C1 segment of cervical spinal cord (tissue), 14 donors: Measurements from ENCODE around the gene SUGCT.

Source experiments
- DNase-seq, 14 donors: peaks; one replicate each; lab custom pipeline; 2025; lab: John Stamatoyannopoulos, UW

SUGCT gene

GRCh38 chr7:40324914-40325313 is 190.1 kb downstream of the SUGCT start:
- no peak for DNase-seq

GRCh38 chr7:40327113-40327512 is 192.3 kb downstream of the SUGCT start:
- DNase-seq = no peak

DNA sequence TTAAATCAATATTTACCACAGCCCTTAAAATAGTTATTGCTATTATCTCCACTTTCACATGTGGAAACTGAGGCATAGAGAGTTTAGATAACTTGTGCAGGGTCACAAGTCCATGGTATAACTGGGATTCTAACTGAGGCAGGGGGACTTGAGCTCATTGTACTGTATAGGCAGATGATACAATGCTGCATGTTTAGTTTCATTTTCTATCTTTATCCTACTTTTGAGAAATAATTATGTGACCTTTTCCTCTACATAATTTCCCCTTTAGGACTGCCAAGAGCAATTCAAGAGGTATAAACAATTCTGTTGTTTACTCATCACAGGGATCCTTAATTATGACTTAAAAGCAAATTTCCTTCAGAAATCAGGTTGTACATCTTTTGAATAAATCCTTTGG is 193.1 kb downstream of the SUGCT start:
- DNase-seq = no peak

DNA sequence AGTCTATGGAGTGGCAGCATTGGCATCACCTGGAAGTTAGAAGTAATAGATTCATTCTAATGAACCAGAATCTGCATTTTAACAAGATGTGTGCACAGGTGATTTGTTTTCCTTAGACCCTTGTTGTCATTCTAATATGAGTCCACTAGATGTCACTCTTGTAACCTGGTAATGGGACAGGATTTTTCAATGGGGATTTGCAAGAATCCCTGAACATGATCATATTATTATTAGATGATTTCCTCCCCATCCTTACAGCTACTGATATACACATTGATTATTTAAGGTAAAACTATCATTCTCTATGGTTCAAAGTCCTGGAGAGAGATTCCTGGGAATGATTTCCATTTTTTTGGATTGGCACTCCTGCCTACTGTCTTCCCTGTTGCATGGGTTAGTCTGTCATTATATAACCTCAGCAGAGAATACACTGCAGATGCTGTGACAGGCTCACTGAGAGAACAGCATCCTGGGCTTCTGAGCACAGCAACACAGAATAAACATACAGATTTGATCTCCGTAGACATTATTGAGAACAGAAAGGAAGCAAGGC is 194.9 kb downstream of the SUGCT start:
- DNase-seq = peak in 2 of 14 donors; percentile 6 to 88

- peak in 1 of 14 donors; percentile 30 for DNase-seq
These were observed 195.6 kb downstream of the SUGCT start for GRCh38 chr7:40330408-40330807.

DNA sequence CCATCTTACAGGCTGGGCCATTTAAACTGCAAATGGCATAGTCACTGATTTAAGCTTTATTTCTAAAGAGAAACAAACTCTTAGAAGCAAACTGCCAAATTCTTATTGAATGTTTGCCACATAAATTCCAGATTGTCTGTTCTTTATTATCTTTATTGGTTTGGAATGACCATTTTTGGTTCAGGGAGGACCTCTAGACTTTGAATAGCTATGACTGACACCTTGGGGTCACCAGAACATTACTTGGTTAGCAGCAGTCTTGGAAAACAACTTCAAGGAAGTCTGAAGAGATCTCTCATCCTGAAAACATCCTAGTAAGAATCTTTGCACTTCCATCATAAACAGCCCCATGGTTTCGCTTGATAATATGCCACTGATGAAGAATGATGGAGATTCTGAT is 197.1 kb downstream of the SUGCT start:
- no peak for DNase-seq

GRCh38 chr7:40332516-40332915 is 197.7 kb downstream of the SUGCT start:
- no peak for DNase-seq

GRCh38 chr7:40341836-40342235 is 207.0 kb downstream of the SUGCT start:
- DNase-seq = no peak

- no peak for DNase-seq
These were observed 211.7 kb downstream of the SUGCT start for GRCh38 chr7:40346554-40346953.

DNA sequence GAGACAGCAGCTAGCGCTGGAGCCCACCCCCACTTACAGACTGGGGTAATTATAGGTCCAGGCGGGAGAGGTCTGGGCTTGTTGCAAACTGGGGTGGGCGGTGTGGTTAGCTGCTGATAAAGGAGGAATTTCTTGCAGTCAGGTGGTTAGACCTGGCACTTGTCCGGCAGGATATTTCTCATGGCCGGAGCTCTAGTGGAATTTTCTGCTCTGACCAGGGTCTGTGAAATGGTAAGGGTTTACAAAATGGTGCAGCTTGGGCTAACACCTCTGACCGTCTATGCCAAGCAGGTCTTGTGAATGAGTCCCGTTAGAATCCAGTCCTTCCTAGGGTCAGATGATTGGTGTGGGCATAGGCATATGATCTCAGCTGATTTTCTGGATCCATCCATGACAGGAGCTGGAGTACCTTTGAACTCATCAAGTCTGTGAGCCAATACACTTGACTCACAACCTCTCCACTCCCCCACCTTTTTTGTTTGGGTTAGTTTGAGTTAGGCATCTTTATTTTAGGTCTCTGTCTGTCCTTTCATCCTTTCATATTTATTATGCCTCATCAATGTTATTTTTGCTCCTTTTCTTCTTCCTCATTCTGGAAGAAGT is 213.4 kb downstream of the SUGCT start:
- no peak for DNase-seq

DNA sequence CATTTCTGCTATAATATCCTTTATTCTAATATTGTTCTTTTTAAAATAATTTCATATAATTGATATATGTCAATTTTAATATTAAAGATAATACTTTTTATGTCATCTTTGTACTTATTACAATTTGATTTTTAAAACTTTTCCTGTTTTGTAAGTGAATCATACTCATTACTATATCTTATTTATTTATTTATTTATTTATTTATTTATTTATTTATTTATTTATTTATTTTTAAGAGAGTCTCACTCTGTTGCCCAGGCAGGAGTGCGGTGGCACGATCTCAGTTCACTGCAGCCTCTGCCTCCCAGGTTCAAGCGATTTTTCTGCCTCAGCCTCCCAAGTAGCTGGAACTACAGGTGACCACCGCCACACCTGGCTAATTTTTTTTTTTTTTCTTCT is 215.3 kb downstream of the SUGCT start:
- no peak for DNase-seq

DNA sequence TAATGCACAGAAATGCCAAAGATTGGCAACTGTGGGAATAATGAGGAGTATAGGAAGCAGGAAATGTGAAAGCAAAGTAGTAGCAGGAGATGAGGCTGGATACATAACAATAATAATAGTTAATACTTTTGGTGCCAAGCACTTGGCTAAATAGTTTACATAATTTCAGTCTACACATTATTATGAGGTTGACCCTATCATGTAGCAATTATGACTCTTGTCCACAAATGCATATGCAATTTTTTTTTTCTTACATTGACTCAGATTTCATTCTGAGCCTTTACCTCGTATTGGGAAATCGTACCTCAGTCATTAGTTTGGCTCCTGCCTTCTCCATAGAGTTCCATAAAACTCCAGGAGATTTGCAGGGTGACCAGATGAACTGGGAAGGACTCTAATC is 219.9 kb downstream of the SUGCT start:
- no peak for DNase-seq

DNA sequence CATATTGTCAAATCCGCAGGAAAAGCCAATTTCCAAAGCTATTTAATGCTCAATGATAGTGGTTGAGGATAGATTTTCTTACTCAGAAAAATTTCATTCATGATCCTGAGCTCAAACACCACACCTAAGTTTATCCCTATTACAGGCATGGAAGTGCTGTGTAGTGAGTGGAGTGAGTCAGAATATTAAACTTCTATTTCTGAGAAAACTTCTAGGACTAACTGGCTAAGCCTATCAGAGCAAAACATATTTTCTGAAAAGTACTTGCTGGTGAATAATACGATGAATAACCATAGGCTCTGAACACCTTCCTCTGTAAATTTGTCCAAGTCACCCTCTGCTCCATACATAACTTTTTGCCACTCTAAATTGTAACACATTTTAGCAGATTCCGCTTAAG is 221.5 kb downstream of the SUGCT start:
- no peak for DNase-seq

DNA sequence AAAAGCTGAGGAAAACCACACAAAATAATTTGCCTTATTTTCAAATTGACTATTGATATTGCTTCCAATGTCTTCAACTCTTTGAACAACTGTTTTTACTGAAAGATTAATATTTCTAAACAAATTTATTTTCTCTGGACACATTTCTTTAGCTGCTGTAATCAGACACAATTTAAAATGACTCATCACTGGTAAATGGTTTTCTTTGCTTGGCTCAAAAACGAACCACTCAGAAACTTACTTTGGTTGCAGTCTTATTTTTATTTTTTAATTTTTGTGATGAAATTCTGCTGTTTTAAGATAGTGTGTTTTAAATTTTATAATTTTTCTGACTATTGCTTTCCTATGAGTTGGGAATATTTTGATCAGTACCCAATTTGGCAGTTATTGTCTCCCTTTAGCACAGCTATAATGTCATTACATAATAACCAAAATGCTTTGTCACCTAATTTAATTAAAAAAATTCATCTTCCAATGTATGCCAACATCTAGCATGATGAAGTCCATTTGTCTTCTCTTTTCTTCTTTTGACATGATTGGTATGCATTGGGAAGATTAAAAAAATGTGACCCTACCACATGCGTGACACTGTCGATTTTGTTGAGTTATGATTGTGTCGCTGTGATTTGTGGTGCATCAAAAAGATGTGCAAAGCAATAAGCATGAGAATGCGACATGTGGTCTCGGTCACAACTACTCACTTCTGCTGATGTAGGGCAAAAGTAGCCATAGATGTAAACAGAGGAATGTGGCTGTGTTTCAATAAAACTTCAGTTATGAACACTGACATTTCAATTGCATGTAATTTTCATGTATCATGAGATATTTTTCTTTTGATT is 222.3 kb downstream of the SUGCT start:
- DNase-seq = no peak

DNA sequence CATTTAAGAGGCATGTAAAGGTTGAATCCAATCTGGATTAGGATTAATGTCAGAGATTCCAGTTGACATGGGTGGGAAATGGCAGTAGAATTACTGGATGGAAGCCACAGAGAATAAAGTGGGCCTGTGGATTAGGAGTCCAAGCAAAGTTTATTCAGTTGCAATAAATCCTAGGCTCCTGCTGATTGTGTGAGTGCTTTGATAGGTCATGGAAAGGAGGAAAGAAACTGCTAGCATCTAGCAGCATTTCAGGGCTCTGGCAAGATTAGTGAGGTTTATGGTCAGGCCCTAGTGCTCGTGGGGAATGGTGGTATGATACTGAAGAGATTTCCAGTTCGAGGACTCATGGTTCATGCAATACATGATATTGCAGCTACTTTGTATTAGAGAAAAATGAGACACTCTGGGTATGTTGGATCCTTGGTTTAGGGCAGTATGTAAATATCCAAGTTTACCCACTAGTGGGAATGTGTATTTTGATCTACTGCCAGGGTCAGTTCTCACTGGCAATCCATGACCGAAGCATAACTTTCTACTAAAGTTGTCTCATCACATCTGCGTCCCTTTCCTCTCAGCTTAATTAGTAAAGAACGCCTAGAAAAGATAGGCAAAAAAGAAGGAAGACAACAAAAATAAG is 235.0 kb downstream of the SUGCT start:
- no peak for DNase-seq

DNA sequence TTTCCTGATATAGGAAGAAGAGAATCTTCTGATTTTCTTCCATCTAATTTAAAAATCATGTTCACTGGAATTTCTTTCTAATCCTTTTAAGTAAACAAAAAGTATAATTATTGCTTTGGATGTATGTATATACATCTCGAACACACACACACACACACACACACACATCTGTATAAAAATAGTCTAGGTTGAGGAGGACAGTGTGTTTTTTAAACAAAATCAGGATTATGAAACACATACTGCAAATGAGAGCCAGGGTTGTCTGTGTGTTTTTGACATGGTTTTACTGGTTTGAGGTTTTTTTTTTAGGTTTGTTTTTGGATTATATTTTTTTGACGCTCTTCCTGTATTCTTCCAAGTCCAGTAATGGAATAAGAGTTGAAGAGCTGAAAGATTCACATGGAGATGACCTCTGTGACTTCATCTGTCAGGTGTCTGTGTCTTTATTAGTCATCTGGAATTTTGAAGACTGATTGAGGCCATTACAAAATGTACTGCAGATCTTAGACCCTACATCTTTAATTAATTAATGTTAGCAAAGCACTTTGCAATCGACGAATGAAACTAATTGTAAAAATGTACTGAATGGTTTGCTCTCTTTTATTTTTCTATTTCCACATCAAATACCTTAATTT is 237.1 kb downstream of the SUGCT start:
- no peak for DNase-seq

GRCh38 chr7:40374575-40374974 is 239.8 kb downstream of the SUGCT start:
- no peak for DNase-seq

DNA sequence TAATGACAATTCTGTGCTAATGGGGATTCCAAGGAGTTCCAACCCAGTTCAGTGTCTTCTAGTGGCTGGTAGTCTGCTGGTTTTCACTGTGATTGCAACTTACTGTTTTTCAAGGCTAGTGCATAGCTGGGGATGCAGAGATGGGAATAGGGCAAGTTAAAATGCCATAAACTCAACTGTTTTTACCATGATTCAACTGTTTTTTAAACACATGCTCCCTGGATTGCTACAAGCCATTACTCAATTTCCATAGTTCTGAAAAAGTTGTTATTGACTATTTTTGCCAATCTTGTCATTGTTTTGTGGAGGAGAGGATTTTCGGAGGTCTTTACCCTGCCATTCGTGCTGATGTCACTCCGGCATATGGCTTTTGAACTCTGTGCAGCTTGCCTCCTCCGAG is 245.3 kb downstream of the SUGCT start:
- no peak for DNase-seq

DNA sequence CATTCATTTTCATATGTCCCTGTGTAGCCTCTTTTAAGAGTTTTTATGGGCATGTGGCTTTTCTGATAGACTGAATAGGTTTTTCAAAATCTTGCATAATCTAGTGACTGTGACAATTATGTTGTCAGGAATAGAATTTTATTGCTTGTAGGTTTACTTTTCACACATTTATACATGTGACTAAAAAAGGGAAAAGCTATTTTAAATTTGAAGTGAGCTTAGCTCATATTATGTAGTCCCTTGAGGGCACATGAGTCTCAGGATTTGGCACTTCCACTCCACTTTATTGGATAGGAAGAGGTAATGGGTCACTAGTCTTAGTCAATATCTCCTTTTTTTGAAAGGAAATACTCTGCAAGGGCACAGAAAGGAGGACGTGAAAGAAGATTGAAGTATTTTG is 247.3 kb downstream of the SUGCT start:
- DNase-seq = no peak

GRCh38 chr7:40393660-40394059 is 258.9 kb downstream of the SUGCT start:
- no peak for DNase-seq

DNA sequence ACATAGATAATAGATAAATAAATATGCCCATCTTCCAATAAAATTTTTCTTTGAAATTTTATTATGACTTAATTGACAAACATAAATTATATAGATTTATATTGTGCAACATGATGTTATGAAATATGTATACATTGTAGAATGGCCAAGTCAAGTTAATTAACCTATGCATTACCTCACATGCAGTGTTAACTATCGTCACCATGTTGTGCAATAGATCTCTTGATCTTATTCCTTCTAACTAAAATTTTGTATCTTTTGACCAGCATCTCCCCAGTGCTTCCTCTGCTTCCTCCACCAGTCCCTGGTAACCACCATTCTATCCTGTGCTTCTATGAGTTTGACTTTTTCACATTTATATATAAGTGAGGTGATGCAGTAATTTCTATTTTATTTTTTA is 259.6 kb downstream of the SUGCT start:
- DNase-seq = no peak

- DNase-seq = no peak
These were observed 265.7 kb downstream of the SUGCT start for GRCh38 chr7:40400525-40400924.
